Measurements from ENCODE around the gene FSD1. TPM values are rescaled to one million over a fixed set of nuclear protein-coding genes. Genes with fewer than 3 reads are reported as not detected.

Gene FSD1
- total RNA-seq, 4 donors from 2014 or later, result 0.67 TPM; not detected in 3

- Histone ChIP-seq H3K27ac (no peak overlapping the region), H3K27me3 (no peaks in the 10 kb centered on the region), H3K9me3 (no peaks in the 10 kb centered on the region), H3K36me3 (no peaks in the 10 kb centered on the region), H3K4me1 (peaks cover 0 to 15% (median 0%) of the 10 kb centered on the region in 3 donors), H3K4me3 (no peak overlapping the region)
- no peak for ATAC-seq
- no peak for TF ChIP-seq CTCF (IDR thresholded peaks at IDR 0.05)
- no peak for TF ChIP-seq POLR2A (IDR thresholded peaks at IDR 0.05)
- no peak for TF ChIP-seq POLR2AphosphoS5 (IDR thresholded peaks at IDR 0.05)
- no peak for TF ChIP-seq EP300 (IDR thresholded peaks at IDR 0.05)
- WGBS, 2 donors (ENCODE audit: low coverage in 1 of 2), result 90 to 93% methylated on average over 6 to 7 of the region's 7 CpGs
These were observed 30.7 kb downstream of the FSD1 start for GRCh38 chr19:4334929-4335570.

- ATAC-seq, result no peak
- peaks cover 0 to 20% (median 3%) of the 10 kb centered on the region in 3 donors for H3K4me1 ChIP-seq
- TF ChIP-seq CTCF (IDR thresholded peaks at IDR 0.05), result no peak
- TF ChIP-seq POLR2AphosphoS5 (IDR thresholded peaks at IDR 0.05), result no peak
- TF ChIP-seq EP300 (IDR thresholded peaks at IDR 0.05), result no peak
- TF ChIP-seq POLR2A (IDR thresholded peaks at IDR 0.05), result no peak
- H3K27me3 ChIP-seq, result no peaks in the 10 kb centered on the region
- H3K4me3 ChIP-seq, result peak overlapping the region; percentile 26 to 48
- H3K27ac ChIP-seq, result peak overlapping the region in 2 of 4 donors; percentile 43 to 57
- no peaks in the 10 kb centered on the region for H3K9me3 ChIP-seq
- 14 to 25% methylated on average over 7 of the region's 14 CpGs for WGBS, 2 donors (ENCODE audit: low coverage in 1 of 2)
- no peaks in the 10 kb centered on the region for H3K36me3 ChIP-seq
These were observed 33.6 kb downstream of the FSD1 start for GRCh38 chr19:4337906-4338440.

GRCh38 chr19:4338441-4339355 is 34.3 kb downstream of the FSD1 start, which contains the start of gene STAP2:
STAP2 (minus strand) TSS chr19:4338827; CDS start chr19:4338753, 74 bp downstream.
- Histone ChIP-seq H3K36me3 (no peaks in the 10 kb centered on the region), H3K4me1 (peaks cover 0 to 20% (median 3%) of the 10 kb centered on the region in 3 donors), H3K27ac (peak within 1 kb of the TSS in 3 of 4 donors; percentile 2 to 57 (median 43)), H3K27me3 (no peaks in the 10 kb centered on the region), H3K9me3 (no peaks in the 10 kb centered on the region), H3K4me3 (peak within 1 kb of the TSS; percentile 26 to 48)
- WGBS, 2 donors (ENCODE audit: low coverage in 1 of 2), result 58 to 92% methylated on average over 7 to 16 of the region's 27 CpGs
- TF ChIP-seq CTCF (IDR thresholded peaks at IDR 0.05) (no peak), EP300 (IDR thresholded peaks at IDR 0.05) (no peak), POLR2A (IDR thresholded peaks at IDR 0.05) (no peak), POLR2AphosphoS5 (IDR thresholded peaks at IDR 0.05) (no peak)
- ATAC-seq, result no peak

GRCh38 chr19:4342314-4342614 is 37.9 kb downstream of the FSD1 start:
- H3K4me3 ChIP-seq, result peak overlapping the region; percentile 41 to 93
- 0% methylated on average over 1 of the region's 10 CpGs for WGBS, 2 donors (ENCODE audit: low coverage in 1 of 2)
- H3K27me3 ChIP-seq, result no peaks in the 10 kb centered on the region
- peak; percentile 14 for ATAC-seq
- H3K36me3 ChIP-seq, result peaks cover 0 to 17% of the 10 kb centered on the region in 2 donors
- H3K27ac ChIP-seq, result peak overlapping the region; percentile 86 to 98 (median 95)
- H3K9me3 ChIP-seq, result no peaks in the 10 kb centered on the region
- TF ChIP-seq POLR2AphosphoS5 (IDR thresholded peaks at IDR 0.05) (no peak), CTCF (IDR thresholded peaks at IDR 0.05) (peak in 1 of 4 experiments; percentile 0)
- H3K4me1 ChIP-seq, result peaks cover 0 to 31% (median 10%) of the 10 kb centered on the region in 3 donors
